Mucosa of gallbladder (tissue), 1 donor: Measurements from ENCODE around the gene CSRP2. TPM values are rescaled to one million over a fixed set of nuclear protein-coding genes. Genes with fewer than 3 reads are reported as not detected.

Source experiments
- DNase-seq: peaks from one replicate; pipeline ENCODE4 v3.0.0-alpha.2; 2020; ENCODE audit warnings: low spot score
- total RNA-seq: library from RNA; stranded (reverse); gene quantifications from one replicate; pipeline ENCODE4 v1.2.1, GENCODE V29; 2021
- donor health status: DM: no; HTN: no; CAD: no.

The CSRP2 gene
- total RNA-seq = 53.7 TPM

DNA sequence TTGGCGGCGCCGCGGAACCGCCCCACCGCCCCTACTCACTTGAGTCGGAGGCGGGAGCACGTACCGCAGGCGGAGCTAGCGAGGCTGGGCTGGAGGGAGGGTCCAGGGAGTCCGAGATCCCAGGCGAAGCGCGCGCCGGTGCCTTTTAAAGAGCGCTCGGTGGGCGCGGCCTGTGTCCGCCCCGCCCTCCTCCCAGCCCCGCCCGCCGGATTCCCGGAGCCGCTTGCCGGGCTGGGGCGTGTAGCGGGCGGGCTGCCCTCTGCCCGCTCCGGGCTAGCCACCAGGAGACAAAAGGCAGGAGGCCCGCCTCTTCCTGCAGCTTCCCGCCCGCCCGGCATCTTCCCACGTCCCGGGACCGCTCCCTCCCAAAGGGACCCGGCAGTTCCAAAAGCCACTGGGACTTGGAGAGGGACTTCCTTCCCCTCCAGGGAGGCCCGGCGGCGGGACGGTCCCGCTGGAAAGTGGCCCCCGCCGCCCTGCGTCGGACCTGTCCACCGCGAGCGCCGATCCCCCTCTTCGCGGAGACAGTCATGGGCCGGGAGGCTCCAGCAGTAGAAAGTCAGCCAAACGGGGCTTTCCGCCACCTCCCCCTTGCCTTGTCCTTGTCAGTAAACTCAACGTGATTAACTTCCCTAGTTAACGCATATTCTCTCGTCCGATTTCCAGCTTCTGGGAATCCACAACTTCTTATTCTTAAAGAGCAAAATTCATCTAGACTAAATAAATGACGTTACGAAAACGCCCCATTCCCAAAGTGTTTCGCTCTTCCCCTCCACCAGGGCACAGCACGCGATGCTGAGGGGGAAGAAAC lies at the start of gene CSRP2:
Gene CSRP2, minus strand, starts transcription at position 121 of the 811 bp plus-strand sequence. CDS start 12,759 bp downstream, outside the sequence.
- peak; percentile 89 for DNase-seq

DNA sequence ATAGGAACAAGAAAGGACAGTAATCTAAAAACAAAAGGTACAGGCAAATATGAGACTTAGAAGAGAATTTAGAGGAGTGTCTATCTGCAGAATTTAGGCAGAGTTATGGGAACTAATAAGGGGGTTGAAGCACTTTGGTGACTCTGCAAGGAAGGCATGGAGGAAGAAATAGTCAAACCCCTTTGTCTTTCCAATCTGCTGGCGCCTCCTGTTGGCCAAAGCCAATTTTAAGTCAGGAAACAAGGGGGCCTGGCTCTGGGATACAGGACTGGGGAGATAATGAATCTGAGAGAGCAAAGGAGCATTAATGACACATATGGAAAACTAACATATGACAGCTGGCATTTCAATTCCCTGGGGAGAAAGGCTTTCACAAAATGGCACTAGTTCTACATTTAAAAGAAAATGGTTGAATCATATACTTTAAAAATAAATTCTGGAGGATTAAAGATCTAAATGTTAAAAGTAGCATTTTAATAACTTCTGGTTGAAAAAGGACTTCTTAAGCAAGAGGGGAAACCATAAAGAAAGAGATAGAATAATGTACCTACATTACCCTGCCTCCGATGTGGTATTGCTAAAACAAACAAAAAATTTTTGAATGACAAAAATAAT lies 48.5 kb upstream of the CSRP2 start:
- no peak for DNase-seq

DNA sequence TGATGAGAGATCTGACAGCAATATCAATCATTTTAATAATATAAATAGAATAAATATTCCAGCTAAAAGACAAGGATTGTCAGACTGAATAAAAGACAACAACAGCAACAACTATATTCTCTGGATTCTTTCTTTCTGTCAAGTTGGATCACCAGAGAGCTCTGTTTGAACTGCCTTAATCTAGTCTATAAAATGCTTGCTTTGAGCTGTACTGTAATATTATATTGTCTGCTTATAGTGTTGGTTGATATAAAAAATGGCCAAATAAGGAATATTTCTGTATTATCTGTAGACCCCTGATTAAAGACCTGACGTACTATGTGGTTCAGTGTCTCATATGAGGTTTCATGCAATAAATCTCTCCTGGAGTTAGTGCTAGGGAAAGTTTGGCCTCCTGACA lies 46.3 kb upstream of the CSRP2 start:
- no peak for DNase-seq

- DNase-seq = no peak
Measured at GRCh38 chr12:76922866-76923265, 44.0 kb upstream of the CSRP2 start.

GRCh38 chr12:76921891-76922664 lies 43.3 kb upstream of the CSRP2 start:
- DNase-seq = no peak

DNA sequence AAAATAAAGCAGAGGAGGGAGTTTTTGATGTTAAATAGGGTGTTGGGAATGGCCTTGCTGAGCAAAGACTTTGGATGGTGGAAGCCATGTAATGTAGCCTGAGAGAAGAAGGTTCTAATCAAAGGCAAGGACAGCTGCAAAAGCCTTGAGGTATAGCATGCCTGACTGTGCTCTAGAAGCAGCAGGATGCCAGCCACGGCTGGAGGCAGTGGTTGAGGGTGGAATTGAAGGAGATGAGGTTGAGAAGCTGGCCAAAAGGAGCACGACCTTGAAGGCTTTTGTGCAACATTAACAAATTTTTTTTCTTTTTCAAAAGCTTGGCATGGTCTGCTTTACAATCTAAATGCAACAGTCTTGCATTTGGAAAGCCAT lies 42.3 kb upstream of the CSRP2 start:
- no peak for DNase-seq

DNA sequence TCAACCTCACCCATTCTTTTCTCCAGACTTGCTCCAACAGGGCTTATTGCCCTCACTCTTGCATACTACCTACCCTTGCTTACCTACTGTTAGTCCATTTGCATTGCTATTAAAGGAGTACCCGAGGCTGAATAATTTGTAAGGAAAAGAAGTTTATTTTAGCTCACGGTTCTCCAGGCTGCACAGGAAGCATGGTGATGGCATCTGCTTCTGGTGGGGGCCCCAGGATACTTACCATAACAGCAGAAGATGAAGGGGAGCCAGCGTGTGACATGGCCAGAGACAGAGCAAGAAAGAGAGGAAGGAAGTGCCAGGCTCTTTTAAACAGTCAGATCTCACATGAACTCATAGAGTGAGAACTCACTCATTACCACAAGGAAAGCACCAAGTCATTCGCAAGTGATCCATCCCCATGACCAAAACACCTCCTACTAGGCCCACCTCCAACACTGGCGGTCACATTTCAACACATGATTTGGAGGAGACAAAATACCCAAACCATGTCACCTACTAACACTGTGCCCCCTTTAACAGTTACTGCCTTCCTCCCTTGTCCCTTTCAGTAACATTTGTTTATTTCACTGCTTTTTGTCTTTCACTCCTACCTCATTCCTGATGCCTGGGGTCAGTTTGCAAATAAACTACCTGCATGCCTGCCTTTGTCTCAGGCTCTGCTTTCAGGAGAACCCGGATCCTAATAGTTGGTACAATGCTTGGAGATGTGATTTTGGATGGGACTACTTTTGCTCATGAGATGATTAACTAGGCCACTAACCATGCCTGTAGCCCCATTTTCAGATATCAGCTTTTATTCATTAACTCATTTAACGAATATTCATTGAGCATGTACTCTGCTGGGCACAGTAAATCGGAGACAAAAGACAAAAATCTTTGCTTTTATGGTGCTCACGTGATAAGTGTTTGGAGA lies 41.6 kb upstream of the CSRP2 start:
- no peak for DNase-seq

DNA sequence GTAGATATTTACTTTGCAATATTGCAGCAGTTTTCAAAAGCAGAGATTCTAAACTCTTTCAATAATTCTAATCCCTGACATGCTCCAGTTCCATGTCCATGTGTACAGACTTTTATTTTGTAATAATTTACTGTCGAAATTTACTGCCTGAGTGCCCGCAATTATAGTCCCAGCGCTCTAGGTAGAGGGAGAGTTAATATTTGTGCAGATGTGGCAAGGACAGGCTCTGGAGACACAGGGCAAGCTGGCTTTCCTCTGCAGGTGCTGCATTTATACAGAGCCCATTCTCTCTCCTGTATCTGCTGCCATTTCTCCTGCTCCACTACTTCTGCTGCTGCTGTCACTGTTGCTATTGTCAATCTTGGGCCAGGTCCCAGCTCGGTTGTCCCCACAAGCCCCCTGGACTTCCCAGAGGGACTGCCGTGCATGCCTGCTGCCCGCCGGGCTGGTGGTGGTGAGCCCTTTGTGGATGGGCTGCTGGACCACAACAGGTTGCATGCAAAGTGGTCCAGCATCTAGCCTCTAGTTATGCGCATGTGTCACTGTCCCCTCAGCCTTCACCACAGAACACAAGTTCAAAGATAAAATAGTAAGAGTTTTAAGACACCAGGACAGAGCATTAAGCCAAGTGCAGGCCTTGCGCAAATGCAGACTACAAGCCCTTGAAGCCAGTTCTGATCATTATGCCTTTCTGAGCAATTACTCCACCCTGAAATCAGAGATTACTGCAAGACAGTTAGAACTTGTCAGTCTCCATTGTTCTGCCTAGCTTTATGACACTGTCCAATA lies 40.8 kb upstream of the CSRP2 start:
- no peak for DNase-seq

- DNase-seq = no peak
Measured at GRCh38 chr12:76916170-76916540, 37.3 kb upstream of the CSRP2 start.

- DNase-seq = no peak
Measured at GRCh38 chr12:76915361-76916169, 36.7 kb upstream of the CSRP2 start.

DNA sequence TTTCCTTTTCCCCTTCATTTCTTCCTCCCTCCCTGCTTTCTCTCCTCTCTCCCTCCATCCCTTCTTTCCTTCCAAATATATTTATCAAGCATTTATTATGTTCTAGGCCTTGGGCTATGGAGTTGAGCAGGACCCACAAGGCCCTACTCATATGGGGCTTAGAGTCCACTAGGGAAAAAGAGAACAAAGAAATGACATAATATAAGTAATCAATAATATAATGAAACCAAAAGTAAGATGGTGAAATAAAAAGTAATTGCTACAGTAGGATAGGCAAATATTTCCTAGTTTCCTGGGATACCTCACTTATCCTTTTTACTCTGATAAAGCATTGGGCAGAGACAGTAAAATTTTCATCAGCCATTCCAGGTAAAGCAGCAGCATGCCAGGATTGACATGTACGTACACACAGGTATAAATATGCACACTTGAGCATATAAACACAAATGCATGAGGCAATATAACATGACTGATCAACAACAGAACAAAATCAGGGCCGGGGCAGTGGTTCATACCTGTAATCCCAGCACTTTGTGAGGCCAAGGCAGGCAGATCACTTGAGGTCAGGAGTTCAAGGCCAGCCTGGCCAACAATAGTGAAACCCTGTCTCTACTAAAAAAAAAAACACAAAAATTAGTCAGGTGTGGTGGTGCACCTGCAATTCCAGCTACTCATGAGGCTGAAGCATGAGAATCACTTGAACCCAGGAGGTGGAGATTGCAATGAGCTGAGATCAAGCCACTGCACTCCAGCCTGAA lies 35.5 kb upstream of the CSRP2 start:
- no peak for DNase-seq

GRCh38 chr12:76909290-76909689 lies 30.5 kb upstream of the CSRP2 start:
- DNase-seq = no peak

DNA sequence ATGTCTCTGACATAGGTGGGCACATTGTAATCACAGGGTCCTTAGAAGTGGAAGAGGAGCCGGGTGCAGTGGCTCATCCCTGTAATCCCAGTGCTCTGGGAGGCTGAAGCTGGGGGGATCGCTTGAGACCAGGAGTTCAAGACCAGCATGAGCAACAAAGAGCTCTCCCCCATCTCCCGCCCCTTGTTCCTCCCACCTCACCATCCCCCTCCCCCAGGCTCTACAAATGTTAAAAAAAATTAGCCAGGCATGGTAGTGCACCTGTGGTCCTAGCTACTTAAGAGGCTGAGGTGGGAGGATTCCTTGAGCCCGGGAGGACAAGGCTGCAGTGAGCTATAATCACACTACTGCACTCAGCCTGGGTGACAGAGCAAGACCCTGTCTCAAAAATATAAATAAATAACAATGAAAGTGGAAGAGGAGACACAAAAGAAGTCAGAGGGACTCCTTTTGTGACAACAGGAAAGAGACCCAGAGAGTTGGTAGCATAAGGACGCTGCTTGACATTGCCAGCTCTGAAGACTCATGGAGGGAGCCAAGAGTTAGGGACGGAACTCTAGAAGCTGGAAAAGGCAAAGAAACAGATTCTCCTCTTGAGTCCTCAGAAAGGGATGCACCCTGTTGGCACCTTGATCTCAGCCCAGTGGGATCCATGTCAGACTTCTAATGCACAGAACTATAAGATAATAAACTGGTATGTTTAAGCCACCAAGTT lies 29.6 kb upstream of the CSRP2 start:
- DNase-seq = no peak

- no peak for DNase-seq
Measured at GRCh38 chr12:76901628-76902380, 23.0 kb upstream of the CSRP2 start.

DNA sequence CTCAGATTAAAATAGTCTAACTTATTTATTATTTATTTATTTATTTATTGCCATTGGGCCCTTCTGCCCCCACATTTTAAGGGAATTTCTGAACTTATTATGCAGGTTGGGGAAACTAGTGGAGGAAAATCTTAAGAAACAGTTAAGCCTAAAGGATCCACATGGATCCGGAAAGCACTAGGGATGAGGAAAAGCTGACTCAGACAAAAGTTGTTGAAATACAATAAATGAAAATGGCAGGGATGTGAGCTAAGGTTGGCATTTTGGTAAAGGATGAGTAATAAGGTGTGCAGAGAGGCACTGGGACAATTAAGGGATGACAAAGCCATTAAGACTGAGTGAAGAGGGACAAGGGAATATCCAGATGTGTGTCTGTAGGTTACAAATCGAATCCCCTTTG lies 20.7 kb upstream of the CSRP2 start:
- no peak for DNase-seq

DNA sequence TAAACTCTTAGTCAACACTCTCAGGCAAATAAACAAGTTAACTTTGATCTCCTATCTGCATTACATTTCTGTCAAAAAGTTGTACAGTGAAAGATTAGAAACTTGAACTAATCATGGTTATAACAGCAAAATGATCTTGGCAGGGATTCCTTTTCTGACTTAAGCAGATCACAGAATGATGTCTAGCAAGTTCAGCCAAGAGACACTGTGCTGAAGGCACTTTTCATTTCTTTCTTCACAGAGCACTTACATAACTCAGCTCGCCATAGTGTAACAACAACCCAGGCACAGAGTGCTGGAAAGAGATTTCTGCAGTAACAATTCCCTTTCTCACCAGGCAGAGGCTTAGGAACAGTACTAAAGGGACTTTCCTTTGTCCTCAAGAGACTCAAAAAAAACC lies 19.6 kb upstream of the CSRP2 start:
- no peak for DNase-seq

GRCh38 chr12:76896274-76896673 lies 17.5 kb upstream of the CSRP2 start:
- DNase-seq = no peak

DNA sequence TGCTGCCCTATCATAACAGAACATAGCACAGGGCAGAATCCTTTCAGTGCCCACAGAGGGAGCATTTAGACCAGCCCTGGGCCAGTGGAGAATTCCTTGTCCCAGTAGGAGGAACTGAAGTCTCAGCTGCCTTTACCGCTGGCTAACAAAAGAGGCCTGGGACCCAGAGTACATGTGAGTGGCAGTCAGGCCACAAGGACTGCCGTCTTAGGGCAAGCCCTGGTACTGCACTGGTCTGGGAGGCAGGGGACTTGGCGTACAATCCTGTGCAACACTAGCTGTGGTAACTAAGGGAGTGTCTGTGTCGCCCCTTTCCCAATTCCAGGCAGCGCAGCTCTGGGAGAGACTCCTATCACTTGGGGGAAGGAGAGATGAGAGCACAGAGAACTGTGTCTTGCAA lies 17.0 kb upstream of the CSRP2 start:
- no peak for DNase-seq
